SK-N-SH (cell line): ENCODE data around the gene SAMD14.

Source experiments
- CTCF ChIP-seq: fragments of 200-600 bp; sonication (generic); IDR thresholded peaks from 2 replicates; pipeline ENCODE4 v1.6.1; 2017; ENCODE audit warnings: antibody characterized with exemption, mild to moderate bottlenecking, moderate library complexity
- EP300 ChIP-seq, 2 experiments: IDR thresholded peaks; 2 replicates each; pipeline versions ENCODE4 v1.4.0 to v1.6.1; 2012; ENCODE audit warnings: borderline replicate concordance in 1 of 2, low read depth in 1 of 2, low read length in 1 of 2
- FOSL2 ChIP-seq: IDR thresholded peaks from 2 replicates; pipeline ENCODE4 v1.4.0; 2012; ENCODE audit warnings: low read depth, mild to moderate bottlenecking, moderate library complexity, borderline replicate concordance
- FOXM1 ChIP-seq: IDR thresholded peaks from 2 replicates; pipeline ENCODE4 v1.4.0; 2012; ENCODE audit warnings: low read depth, mild to moderate bottlenecking
- POLR2AphosphoS5 ChIP-seq: IDR thresholded peaks from 2 replicates; pipeline ENCODE4 v1.6.1; 2012; ENCODE audit warnings: low read depth, low read length
- RAD21 ChIP-seq: IDR thresholded peaks from 2 replicates; pipeline ENCODE4 v1.6.1; 2012; ENCODE audit warnings: mild to moderate bottlenecking, low read length
- RXRA ChIP-seq: IDR thresholded peaks from 2 replicates; pipeline ENCODE4 v1.4.0; 2012; ENCODE audit warnings: low read depth, mild to moderate bottlenecking, borderline replicate concordance
- TAF1 ChIP-seq: IDR thresholded peaks from 2 replicates; pipeline ENCODE4 v1.6.1; 2012; ENCODE audit warnings: low read depth, mild to moderate bottlenecking, low read length, moderate library complexity, borderline replicate concordance
- TCF12 ChIP-seq: IDR thresholded peaks from 2 replicates; pipeline ENCODE4 v1.4.0; 2012
- YY1 ChIP-seq: IDR thresholded peaks from 2 replicates; pipeline ENCODE4 v1.4.0; 2012; ENCODE audit warnings: low read depth, mild to moderate bottlenecking
- TF ChIP-seq, protein P1 (sequence below): IDR thresholded peaks from 2 replicates; pipeline ENCODE4 v1.4.0; 2012; ENCODE audit warnings: low read depth
- TF ChIP-seq, protein P2 (sequence below): fragments of 150-350 bp; IDR thresholded peaks from 2 replicates; pipeline ENCODE4 v1.6.1; 2017; ENCODE audit warnings: antibody characterized with exemption, low read length, low read depth, borderline replicate concordance

DNA sequence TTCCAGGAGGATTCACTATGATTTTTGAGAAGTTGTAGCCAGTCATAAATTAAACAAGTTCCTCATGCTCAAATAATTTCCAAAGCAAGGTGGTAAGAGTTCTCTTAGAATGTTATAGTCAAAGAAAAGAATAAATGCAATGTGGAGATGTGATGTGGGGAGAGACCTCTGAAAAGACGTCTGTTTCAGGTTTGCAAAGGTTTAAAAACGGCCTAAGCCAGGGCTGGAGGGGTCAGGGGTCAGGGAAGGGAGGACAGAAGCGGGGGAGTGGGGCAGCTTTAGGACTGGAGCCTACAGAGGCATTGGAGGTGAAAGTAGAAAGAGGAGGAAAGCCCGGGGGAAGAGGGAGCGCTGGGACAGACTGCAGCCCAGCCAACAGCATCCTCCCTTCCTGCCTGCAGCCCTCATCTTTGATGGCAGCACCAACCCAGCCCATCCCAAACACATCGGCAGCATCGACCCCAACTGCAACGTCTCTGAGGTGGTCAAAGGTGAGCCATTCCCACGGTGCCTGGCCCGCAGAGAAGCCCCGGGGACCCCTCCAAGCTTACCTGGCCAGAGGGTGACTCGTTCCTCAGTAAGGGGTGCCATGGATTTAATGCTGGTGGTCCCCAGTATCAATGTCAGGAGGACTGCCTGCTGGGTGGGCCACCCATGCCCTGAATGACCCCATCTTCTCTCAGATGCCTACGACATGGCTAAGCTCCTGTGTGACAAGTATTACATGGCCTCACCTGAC lies 23.4 kb downstream of the SAMD14 start:
- TF ChIP-seq CTCF (no peak), RXRA (no peak), FOXM1 (no peak), RAD21 (no peak), EP300 (IDR thresholded peaks at IDR 0.05; ENCODE audit: borderline replicate concordance in 1 of 2, low read depth in 1 of 2, low read length in 1 of 2) (no peak), POLR2AphosphoS5 (no peak), FOSL2 (no peak), YY1 (no peak), TAF1 (no peak), TCF12 (no peak)
- TF ChIP-seq, protein P1, sequence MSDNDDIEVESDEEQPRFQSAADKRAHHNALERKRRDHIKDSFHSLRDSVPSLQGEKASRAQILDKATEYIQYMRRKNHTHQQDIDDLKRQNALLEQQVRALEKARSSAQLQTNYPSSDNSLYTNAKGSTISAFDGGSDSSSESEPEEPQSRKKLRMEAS = no peak
- TF ChIP-seq, protein P2, sequence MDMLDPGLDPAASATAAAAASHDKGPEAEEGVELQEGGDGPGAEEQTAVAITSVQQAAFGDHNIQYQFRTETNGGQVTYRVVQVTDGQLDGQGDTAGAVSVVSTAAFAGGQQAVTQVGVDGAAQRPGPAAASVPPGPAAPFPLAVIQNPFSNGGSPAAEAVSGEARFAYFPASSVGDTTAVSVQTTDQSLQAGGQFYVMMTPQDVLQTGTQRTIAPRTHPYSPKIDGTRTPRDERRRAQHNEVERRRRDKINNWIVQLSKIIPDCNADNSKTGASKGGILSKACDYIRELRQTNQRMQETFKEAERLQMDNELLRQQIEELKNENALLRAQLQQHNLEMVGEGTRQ = no peak
